Calu3 (cell line): Measurements from ENCODE around the gene HTRA1. TPM values are rescaled to one million over a fixed set of nuclear protein-coding genes. Genes with fewer than 3 reads are reported as not detected.

Experiments used
- BruUV-seq: library from RNA; stranded (reverse); fragments of 400-500 nt; replicated peaks from 2 replicates; lab custom pipeline; 2021; lab: Mats Ljungman, UMichigan
- CTCF ChIA-PET: fragments of 300-600 bp; sonication (Branson Sonifier 250); formaldehyde crosslinking; loops from one replicate; lab custom pipeline; 2022; ENCODE audit warnings: antibody characterized with exemption; lab: Charles Lee
- DNase-seq: peaks from one replicate; pipeline ENCODE4 v3.0.0; 2022
- H3K27ac Mint-ChIP-seq: one replicate; pipeline ENCODE4 v1.8.0; 2022; ENCODE audit warnings: mixed read lengths; ENCODE audit not compliant: unreplicated experiment
- H3K27me3 Mint-ChIP-seq: one replicate; pipeline ENCODE4 v1.8.0; 2022; ENCODE audit warnings: mixed read lengths; ENCODE audit not compliant: unreplicated experiment
- H3K36me3 Mint-ChIP-seq: one replicate; pipeline ENCODE4 v1.8.0; 2022; ENCODE audit warnings: mild to moderate bottlenecking, moderate library complexity, mixed read lengths; ENCODE audit not compliant: insufficient read depth, unreplicated experiment
- H3K4me1 Mint-ChIP-seq: one replicate; pipeline ENCODE4 v1.8.0; 2022; ENCODE audit warnings: mild to moderate bottlenecking, low read depth, mixed read lengths; ENCODE audit not compliant: unreplicated experiment
- H3K4me3 Mint-ChIP-seq: one replicate; pipeline ENCODE4 v1.8.0; 2022; ENCODE audit warnings: mild to moderate bottlenecking, low read depth, moderate library complexity, mixed read lengths; ENCODE audit not compliant: unreplicated experiment
- H3K9me3 Mint-ChIP-seq: one replicate; pipeline ENCODE4 v1.8.0; 2022; ENCODE audit warnings: low read depth, mixed read lengths; ENCODE audit not compliant: unreplicated experiment
- intact Hi-C: fragments of 100-400 bp; cut with micrococcal nuclease; formaldehyde crosslinking; loops from one replicate; pipeline ENCODE4 v1.10.0; 2022; ENCODE audit not compliant: unreplicated experiment
- total RNA-seq: library from RNA; stranded (reverse); gene quantifications from 2 replicates; pipeline ENCODE4 v1.2.3, GENCODE V29; 2022
- TF ChIP-seq, protein P1 (sequence below): fragments of 200-600 bp; IDR thresholded peaks from one replicate; pipeline ENCODE4 v1.8.0; 2022; ENCODE audit warnings: antibody characterized with exemption; ENCODE audit not compliant: unreplicated experiment

HTRA1 gene
- total RNA-seq, 1 experiment from 2014 or later, result 1.3 TPM

DNA sequence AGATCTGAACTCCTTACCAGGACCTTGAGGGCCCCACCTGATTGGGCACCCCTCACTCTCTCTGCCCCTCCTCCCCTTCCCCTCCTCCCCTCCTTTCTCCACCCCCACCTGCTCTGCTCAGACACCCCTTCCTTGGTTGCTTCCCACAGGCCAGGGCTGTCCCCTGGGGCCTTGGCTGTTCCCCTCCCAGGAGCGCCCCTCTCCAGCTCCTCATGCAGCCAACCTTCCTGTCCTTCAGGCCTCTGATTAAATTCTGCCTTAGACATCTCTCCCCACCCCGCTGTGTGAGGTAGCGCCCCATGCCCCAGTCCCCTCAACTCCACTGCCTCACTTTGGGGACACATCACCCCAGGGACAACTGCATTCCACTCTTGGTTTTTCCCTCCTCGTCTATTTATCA, 32.4 kb downstream of the HTRA1 start:
- H3K9me3 Mint-ChIP-seq, result no peaks in the 10 kb centered on the region
- no TSS peak for BruUV-seq
- no peak overlapping the region for H3K4me3 Mint-ChIP-seq
- H3K36me3 Mint-ChIP-seq, result no peaks in the 10 kb centered on the region
- H3K27me3 Mint-ChIP-seq, result peaks cover 72% of the 10 kb centered on the region
- no peak for DNase-seq
- no peaks in the 10 kb centered on the region for H3K4me1 Mint-ChIP-seq
- H3K27ac Mint-ChIP-seq, result no peak overlapping the region
- TF ChIP-seq, protein P1, sequence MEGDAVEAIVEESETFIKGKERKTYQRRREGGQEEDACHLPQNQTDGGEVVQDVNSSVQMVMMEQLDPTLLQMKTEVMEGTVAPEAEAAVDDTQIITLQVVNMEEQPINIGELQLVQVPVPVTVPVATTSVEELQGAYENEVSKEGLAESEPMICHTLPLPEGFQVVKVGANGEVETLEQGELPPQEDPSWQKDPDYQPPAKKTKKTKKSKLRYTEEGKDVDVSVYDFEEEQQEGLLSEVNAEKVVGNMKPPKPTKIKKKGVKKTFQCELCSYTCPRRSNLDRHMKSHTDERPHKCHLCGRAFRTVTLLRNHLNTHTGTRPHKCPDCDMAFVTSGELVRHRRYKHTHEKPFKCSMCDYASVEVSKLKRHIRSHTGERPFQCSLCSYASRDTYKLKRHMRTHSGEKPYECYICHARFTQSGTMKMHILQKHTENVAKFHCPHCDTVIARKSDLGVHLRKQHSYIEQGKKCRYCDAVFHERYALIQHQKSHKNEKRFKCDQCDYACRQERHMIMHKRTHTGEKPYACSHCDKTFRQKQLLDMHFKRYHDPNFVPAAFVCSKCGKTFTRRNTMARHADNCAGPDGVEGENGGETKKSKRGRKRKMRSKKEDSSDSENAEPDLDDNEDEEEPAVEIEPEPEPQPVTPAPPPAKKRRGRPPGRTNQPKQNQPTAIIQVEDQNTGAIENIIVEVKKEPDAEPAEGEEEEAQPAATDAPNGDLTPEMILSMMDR, result no peak
- CTCF ChIA-PET, result no interaction called here
- intact Hi-C loops, result no loop called here

DNA sequence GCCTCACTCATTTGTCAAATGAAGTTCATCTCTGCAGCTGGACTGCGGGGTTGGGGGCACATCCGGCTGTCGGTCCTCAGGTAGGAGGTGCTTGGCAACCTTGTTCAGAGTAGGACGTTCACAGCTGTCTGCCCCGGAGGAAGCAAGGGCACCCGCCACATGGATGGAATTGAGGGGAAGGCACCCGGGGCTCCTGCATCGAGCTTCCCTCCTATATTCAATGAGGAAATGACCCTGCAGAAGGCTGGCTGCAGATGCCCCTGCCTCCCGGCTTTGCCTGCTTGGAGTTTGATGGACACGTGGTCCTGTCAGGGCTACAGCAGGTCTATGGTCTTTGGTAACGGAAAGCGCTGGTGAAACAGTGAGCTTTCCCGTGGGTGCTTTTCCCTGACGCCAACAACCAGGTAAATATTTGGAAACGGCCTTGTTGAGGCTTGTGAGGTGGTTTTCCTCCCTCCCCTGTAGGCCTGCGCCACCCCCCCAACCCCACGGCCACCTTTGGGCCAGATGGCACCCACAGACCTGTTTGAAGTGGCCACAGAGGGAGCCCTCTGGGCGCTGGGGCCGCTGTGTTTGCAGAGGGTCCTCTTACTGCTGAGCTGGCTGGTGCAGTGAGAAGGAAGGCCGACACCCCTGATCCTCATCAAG, 32.9 kb downstream of the HTRA1 start:
- no peak for DNase-seq
- BruUV-seq, result no TSS peak
- TF ChIP-seq, protein P1, result no peak
- H3K27me3 Mint-ChIP-seq, result peaks cover 72% of the 10 kb centered on the region
- no peaks in the 10 kb centered on the region for H3K4me1 Mint-ChIP-seq
- no peaks in the 10 kb centered on the region for H3K36me3 Mint-ChIP-seq
- no peaks in the 10 kb centered on the region for H3K9me3 Mint-ChIP-seq
- intact Hi-C loops, result no loop called here
- no peak overlapping the region for H3K27ac Mint-ChIP-seq
- CTCF ChIA-PET, result no interaction called here
- H3K4me3 Mint-ChIP-seq, result no peak overlapping the region

DNA sequence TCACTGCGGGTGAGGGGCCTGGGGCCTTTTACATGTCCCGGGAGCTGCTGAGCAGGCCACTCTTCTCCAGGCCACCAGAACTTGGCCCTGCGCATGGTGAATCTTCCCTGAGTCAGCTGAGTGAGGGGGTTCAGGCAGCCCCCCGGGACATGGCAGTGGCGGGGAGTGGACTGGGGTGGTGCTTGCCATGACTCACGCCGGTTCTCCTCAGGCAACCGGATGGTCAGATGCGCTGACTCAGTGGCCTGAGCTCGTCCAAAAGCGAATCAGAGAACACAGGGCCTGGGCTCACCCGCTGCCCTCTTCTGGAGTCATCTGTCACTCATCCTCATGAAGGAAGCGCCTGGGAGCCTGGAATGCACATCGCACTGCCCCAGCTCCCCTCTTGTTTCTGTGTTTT, 33.5 kb downstream of the HTRA1 start:
- TF ChIP-seq, protein P1, result no peak
- no TSS peak for BruUV-seq
- H3K9me3 Mint-ChIP-seq, result no peaks in the 10 kb centered on the region
- H3K27me3 Mint-ChIP-seq, result peaks cover 72% of the 10 kb centered on the region
- CTCF ChIA-PET, result no interaction called here
- no peaks in the 10 kb centered on the region for H3K36me3 Mint-ChIP-seq
- no peak overlapping the region for H3K4me3 Mint-ChIP-seq
- DNase-seq, result no peak
- H3K27ac Mint-ChIP-seq, result no peak overlapping the region
- H3K4me1 Mint-ChIP-seq, result no peaks in the 10 kb centered on the region
- intact Hi-C loops, result no loop called here

DNA sequence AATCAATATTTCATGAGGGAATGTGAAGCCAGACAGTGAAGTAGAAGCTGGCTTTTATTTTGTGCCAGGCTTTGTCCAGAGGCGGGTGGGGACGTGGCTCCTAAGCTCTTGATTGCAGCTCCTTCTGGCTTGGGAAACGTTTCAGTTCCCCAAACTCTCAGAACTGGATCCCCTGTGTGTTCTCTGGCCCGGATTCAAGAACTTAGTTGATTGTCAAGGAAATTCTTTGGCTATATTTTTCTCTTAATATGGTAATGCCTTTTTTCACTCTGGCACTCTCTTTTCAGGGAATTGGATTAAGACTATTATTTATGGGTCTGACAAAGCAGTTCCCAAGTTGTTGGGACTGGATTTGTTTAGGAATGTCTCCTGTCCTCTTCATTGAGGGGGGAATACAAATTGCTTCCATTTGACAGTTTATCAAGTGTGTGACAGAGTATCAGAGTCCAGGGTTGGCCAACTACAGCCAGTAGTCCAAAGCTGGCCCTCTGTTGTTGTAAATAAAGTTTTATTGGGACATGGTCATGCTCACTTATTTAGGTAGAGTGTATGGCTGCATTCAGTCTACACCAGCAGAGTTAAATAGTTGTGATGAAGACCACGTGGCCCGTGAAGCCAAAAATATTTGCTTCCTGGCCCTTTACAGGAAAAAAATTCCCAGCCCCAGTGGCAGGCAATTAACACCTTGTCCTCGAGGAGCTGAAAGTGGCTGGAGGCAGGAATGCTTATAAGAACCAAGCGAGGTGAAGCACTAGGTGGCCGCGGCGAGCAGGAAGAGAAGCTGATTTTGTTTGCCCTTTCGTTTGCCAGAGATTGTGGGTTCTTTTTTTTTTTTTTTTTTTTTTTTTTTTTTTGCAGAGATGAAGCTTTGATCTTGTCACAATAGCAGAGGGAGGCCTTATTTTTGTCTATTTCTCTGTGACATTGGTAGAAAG, 34.3 kb downstream of the HTRA1 start:
- no peaks in the 10 kb centered on the region for H3K9me3 Mint-ChIP-seq
- no peaks in the 10 kb centered on the region for H3K36me3 Mint-ChIP-seq
- TF ChIP-seq, protein P1, result no peak
- CTCF ChIA-PET, result interaction anchor here (0.8 kb wide), 1 partner anchor 9 kb away, joined by 4 read pairs; no protein-coding TSS in a partner anchor
- BruUV-seq, result no TSS peak
- no peak for DNase-seq
- H3K27ac Mint-ChIP-seq, result no peak overlapping the region
- H3K4me3 Mint-ChIP-seq, result no peak overlapping the region
- no peaks in the 10 kb centered on the region for H3K4me1 Mint-ChIP-seq
- H3K27me3 Mint-ChIP-seq, result peaks cover 69% of the 10 kb centered on the region
- intact Hi-C loops, result no loop called here
